ENCODE data around the gene NOL7.

DNA sequence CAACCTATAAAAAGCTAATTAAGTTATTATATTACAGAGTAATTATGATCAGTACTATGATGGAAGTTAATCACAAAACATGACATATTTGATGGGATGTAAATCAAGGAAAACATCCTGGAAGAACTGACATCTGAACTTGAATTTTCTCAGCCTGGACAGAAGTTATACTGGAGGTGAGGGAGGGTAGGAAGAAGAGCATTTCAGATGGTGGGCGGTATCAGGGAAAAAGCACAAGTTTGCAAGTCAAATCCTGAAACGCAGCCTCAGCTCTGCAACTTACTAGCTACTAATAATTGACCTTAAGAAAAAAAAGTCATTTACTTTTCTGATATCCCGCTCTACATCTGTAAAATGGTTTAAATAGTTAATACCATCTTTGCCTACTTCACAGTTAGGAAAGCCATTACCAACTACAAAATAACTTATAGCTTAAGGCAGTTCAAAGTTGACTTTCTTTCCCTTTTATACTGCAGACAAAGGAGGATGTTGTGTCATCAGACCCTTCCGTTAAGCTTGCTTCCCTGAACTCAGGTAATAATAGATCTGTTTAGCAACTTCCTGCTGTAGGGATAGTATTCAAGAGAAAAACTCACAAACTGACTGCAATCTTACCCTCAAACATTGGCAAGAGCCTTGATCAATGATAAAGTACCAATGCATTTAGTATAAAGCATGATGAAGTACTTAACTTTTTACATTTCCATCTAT, 21.0 kb downstream of the NOL7 start:
- TF ChIP-seq ZBTB7A (IDR thresholded peaks at IDR 0.05; ENCODE audit: low read depth) = no peak
- no peak for TF ChIP-seq EP300 (IDR thresholded peaks at IDR 0.05; ENCODE audit: borderline replicate concordance)
- TF ChIP-seq, protein P1, sequence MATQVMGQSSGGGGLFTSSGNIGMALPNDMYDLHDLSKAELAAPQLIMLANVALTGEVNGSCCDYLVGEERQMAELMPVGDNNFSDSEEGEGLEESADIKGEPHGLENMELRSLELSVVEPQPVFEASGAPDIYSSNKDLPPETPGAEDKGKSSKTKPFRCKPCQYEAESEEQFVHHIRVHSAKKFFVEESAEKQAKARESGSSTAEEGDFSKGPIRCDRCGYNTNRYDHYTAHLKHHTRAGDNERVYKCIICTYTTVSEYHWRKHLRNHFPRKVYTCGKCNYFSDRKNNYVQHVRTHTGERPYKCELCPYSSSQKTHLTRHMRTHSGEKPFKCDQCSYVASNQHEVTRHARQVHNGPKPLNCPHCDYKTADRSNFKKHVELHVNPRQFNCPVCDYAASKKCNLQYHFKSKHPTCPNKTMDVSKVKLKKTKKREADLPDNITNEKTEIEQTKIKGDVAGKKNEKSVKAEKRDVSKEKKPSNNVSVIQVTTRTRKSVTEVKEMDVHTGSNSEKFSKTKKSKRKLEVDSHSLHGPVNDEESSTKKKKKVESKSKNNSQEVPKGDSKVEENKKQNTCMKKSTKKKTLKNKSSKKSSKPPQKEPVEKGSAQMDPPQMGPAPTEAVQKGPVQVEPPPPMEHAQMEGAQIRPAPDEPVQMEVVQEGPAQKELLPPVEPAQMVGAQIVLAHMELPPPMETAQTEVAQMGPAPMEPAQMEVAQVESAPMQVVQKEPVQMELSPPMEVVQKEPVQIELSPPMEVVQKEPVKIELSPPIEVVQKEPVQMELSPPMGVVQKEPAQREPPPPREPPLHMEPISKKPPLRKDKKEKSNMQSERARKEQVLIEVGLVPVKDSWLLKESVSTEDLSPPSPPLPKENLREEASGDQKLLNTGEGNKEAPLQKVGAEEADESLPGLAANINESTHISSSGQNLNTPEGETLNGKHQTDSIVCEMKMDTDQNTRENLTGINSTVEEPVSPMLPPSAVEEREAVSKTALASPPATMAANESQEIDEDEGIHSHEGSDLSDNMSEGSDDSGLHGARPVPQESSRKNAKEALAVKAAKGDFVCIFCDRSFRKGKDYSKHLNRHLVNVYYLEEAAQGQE (IDR thresholded peaks at IDR 0.05; ENCODE audit: low read depth) = no peak
- TF ChIP-seq CEBPB (IDR thresholded peaks at IDR 0.05) = no peak
- TF ChIP-seq CREB1 (IDR thresholded peaks at IDR 0.05; ENCODE audit: low read depth) = no peak
